Erythroblast (primary cell): Measurements from ENCODE around the gene KIFC3.

Source experiments
- GATA1 ChIP-seq: IDR thresholded peaks from 2 replicates; pipeline ENCODE4 v1.6.1; 2011; ENCODE audit warnings: low read depth, mild to moderate bottlenecking, control low read depth, low read length, moderate library complexity
- POLR2A ChIP-seq: IDR thresholded peaks from 2 replicates; pipeline ENCODE4 v1.6.1; 2011; ENCODE audit warnings: mild to moderate bottlenecking, low read length

DNA sequence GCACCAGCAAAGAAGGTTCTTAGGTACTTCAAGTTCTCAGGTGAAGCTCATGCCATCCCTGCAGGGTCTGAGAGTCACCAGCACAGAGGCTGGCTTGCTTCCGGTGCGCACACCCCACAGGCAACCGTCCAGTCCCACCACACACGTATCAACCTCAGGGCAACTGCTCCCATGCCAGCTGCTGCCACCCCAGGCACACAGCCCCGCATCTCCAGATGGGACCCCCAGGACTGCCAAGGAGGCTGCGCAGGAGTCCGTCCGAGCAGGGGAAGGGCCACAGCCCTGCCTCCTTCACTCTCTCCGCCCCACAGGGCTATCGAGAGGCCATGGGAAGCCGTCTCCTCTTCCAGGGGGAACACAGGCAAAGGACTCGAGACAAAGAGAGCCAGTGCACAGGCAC is 13.3 kb downstream of the KIFC3 start:
- TF ChIP-seq POLR2A: no peak
- no peak for TF ChIP-seq GATA1
